ENCODE results near the gene RRAGD.
"Not testable (repeated sequence)": the region's sequence is repeated elsewhere in the genome, so short reads cannot be mapped to it uniquely, and the experiment has no call there.

RRAGD gene

GRCh38 chr6:89410788-89411144 lies 1.3 kb downstream of the RRAGD start:
- DNase-seq, result no peak

- no peak for DNase-seq
These were observed 1.8 kb downstream of the RRAGD start for GRCh38 chr6:89410231-89410761.

- no peak for DNase-seq
These were observed 2.5 kb downstream of the RRAGD start for GRCh38 chr6:89409461-89410035.

GRCh38 chr6:89406141-89406540 lies 5.9 kb downstream of the RRAGD start:
- no peak for DNase-seq

- DNase-seq, result no peak
These were observed 7.6 kb downstream of the RRAGD start for GRCh38 chr6:89404512-89404911.

GRCh38 chr6:89402776-89403175 lies 9.3 kb downstream of the RRAGD start:
- peak; percentile 57 for DNase-seq

- DNase-seq, result no peak
These were observed 11.1 kb downstream of the RRAGD start for GRCh38 chr6:89400912-89401399.

- no peak for DNase-seq
These were observed 12.0 kb downstream of the RRAGD start for GRCh38 chr6:89400050-89400449.

GRCh38 chr6:89398762-89399525 lies 13.1 kb downstream of the RRAGD start:
- peak; percentile 40 for DNase-seq

GRCh38 chr6:89397884-89398283 lies 14.2 kb downstream of the RRAGD start:
- not testable (repeated sequence) for DNase-seq

GRCh38 chr6:89393659-89394058 lies 18.4 kb downstream of the RRAGD start:
- no peak for DNase-seq

GRCh38 chr6:89392823-89393222 lies 19.2 kb downstream of the RRAGD start:
- no peak for DNase-seq

GRCh38 chr6:89388846-89389245 lies 23.2 kb downstream of the RRAGD start:
- DNase-seq, result no peak

GRCh38 chr6:89387516-89388201 lies 24.4 kb downstream of the RRAGD start:
- DNase-seq, result no peak

- DNase-seq, result no peak
These were observed 25.1 kb downstream of the RRAGD start for GRCh38 chr6:89386917-89387491.

GRCh38 chr6:89385846-89386245 lies 26.2 kb downstream of the RRAGD start:
- DNase-seq, result no peak

GRCh38 chr6:89385156-89385667 lies 26.9 kb downstream of the RRAGD start:
- peak; percentile 32 for DNase-seq

- DNase-seq, result no peak
These were observed 31.0 kb downstream of the RRAGD start for GRCh38 chr6:89381031-89381430.

GRCh38 chr6:89379281-89379680 lies 32.8 kb downstream of the RRAGD start:
- no peak for DNase-seq

- no peak for DNase-seq
These were observed 33.4 kb downstream of the RRAGD start for GRCh38 chr6:89378628-89379027.

GRCh38 chr6:89375427-89376267 lies 36.4 kb downstream of the RRAGD start:
- peak; percentile 83 for DNase-seq

GRCh38 chr6:89372506-89372901 lies 39.6 kb downstream of the RRAGD start:
- DNase-seq, result peak; percentile 74

Data from NCI-H2029 treated with DMSO at 0.1 percent for 48 hours (cell line).